Effector CD4-positive, alpha-beta T cell (primary cell): ENCODE measurements around the gene CEACAM1.
"Not testable (repeated sequence)": the region's sequence is repeated elsewhere in the genome, so short reads cannot be mapped to it uniquely, and the experiment has no call there.

Source experiments
- DNase-seq: peaks from one replicate; pipeline ENCODE4 v3.0.0-alpha.2; 2020

Gene CEACAM1

GRCh38 chr19:42548552-42548951, 20.3 kb upstream of the CEACAM1 start:
- no peak for DNase-seq

GRCh38 chr19:42547929-42548328, 19.6 kb upstream of the CEACAM1 start:
- DNase-seq: no peak

DNA sequence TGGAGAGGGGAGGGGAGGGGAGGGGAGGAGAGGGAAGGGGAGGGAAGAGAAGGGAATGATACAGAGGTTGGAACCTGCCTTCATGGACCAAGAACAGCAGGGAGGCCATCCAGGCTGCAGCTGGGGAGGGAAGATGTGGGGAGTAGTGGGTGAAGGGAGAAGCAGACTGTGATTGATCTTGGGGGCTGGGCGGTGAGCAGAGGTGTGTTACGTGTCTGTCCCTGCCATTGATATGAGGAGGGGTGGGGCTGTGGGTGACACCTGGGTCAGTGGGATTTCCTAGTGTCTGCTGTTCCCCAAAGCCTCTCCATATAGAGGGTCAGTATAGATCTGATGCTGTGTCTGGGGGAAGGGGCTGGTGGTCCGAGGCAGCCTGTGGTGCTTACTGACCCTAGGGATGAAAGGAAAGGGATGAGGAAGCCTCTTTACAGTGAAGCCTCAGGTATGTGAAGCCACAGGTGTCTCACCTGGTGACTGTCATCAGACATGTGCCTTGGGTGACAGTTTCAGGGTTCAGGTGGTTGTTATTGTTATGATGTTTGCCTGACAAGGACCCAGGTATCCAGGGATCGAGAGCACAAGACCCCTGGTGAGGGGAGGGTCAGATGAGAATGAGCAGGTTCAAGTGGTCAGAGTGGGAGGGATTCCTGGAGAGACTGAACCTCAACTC, 18.7 kb upstream of the CEACAM1 start:
- DNase-seq: no peak

DNA sequence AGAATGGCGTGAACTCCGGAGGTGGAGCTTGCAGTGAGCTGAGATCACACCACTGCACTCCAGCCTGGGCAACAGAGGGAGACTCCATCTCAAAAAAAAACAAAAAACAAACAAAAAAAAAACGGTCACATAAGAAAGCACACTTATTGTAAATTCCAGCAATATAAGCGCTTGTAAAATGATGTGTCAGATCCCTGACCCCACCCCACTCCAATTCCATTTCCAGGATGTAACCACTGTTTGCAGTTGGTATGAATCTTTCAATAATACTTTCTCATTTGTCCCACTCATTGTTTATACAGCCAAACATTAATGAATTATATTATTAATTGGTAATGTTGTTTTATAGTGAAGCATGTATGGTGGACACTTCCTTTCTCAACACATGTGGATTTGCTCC, 15.9 kb upstream of the CEACAM1 start:
- no peak for DNase-seq

DNA sequence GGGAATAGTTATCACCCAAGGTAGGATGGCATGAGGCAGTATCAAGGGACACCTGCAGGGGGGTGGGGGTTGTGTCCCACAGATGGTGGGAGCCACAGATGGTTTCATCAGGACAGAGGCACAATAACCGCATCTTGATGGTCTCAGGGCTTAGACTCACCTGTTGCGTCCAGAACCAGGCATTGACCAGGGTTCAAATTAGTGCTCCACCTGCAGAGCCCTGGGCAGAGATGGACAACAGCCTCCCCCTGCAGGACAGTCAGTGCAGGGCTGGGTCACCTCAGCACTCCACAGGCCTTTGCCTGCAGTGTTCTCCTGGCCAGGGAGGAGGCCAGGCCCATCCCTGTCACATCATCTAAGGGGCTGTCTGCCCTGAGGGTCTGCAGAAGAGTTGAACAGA, 14.5 kb upstream of the CEACAM1 start:
- no peak for DNase-seq

DNA sequence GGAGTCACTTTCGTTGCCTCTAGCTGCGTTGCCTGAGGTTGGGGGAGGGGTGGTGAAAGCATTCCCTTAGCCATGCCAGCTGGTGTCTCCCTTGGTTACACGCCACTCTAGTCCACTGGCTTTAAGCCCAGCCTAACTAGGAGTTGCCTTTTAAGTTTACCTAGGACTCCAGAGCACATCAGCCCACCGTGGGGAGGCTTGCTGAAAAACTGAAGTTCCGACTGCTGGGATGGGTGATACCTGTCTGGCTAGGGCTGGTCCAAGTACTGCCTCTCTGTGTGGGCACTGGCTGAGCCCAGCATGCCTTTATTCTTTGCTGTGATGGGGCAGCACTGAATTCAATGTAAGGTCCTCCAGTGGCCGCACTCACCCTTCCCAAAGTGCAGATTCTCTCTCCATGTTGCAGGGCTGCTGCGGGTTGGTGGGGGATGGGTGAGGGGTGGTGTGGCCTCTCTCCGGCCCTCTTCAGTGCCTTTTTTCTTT, 11.8 kb upstream of the CEACAM1 start:
- no peak for DNase-seq

DNA sequence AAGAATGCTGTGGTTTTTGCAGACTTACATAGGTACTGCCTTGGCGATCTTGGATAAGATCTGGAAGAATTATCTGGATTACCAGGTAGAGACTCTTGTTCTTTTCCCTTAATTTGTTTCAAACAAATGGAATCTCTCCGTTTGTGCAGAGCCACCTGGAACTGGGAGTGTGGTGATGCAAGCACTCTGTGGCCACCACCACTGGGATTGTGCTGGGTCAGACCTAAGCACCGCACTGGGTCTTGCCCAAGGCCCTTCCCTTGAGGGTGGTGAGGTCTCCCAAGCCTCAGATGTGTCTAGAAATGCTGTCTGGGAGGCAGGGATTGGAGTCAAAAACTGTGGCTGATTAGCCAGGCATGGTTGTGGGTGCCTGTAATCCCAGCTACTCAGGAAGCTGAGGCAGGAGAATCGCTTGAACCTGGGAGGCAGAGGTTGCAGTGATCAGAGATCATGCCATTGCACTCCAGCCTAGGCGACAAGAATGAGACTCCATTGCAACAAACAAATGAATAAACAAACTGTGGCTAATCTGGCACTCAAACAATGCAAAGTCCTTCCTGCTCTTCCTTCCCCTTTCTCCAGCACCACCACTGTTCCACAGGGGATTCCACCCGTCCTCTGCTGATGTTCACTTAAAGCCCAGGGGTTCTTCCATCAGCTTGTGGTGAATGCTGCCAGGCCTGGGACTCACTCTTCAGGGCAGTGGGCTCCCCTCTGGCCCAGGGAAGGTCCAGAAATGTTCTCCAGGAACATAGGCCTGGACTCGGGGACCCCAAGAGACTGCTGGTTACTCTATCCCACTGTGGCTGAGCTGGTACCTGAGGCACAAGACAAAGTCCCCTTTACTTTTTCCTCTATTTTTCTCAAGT, 10.8 kb upstream of the CEACAM1 start:
- no peak for DNase-seq

DNA sequence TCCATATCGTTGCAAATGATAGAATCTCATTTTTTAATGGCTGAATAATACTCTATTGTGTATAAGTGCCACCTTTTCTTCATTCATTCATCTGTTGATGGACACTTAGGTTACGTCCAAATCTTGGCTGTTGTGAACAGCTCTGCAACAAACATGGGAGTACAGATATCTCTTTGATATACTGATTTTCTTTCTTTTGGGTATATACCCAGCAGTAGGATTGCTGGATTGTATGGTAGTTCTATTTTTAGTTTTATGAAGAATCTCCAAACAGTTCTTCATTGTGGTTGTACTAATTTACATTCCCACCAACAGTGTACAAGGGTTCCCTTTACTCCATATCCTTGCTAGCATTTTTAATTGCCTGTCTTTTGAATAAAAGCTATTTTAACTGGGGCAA, 7.0 kb upstream of the CEACAM1 start:
- DNase-seq: not testable (repeated sequence)

DNA sequence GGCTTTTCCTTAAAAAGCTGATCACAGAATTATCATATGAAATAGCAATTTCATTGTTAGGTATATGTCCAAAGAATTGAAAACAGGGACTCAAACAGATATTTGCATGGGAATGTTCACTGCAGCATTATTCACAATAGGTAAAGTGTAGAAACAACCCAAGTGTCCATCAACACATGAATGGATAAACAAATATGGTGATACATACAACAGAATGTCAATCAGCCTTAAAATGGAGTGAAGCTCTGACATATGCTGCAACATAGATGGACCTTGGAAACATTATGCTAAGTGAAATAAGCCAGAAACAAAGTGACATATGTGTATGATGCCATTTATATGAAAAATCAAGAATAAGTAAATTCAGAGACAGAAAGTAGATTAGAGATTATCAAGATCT, 6.1 kb upstream of the CEACAM1 start:
- DNase-seq: no peak

GRCh38 chr19:42532891-42533290, 4.6 kb upstream of the CEACAM1 start:
- DNase-seq: no peak

DNA sequence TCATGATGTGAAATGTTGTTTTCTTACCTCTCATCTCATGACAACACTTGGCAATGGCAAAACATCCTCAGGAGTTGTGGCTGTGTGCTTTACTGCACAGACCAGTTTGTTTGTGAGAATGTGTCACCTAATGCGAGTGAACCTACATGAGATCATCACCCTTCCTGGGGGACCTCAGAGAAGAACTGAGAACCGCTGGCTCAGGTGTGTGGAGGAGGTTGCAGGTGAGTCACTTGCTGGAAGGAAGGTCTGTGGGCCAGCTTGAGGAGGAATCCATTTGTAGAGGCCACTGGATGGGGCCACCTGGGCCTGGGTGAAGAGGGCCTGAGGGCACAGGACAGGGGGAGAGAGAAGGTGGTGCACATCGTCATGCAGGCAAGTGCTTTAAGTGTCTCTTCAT, 3.0 kb upstream of the CEACAM1 start:
- no peak for DNase-seq

- peak; percentile 56 for DNase-seq
Observed at GRCh38 chr19:42529248-42529764, 1.0 kb upstream of the CEACAM1 start.

DNA sequence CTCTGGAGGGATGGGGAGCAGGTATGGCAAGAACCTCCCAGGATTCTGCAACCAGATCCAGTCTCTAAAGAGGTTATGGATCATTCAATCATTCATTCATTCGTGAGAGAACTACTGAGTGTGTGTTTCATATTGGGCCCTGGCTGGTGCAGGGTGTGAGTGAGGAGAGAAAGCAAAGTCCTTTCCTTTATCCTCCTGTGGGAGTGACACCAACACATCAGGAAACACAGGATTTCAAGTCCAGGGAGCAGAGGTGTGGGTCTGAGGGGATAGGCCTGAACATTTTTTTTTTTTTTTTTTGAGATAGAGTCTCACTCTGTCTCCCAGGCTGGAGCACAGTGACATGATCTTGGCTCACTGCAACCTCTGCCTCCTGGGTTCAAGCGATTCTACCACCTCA, 3.3 kb downstream of the CEACAM1 start:
- no peak for DNase-seq

DNA sequence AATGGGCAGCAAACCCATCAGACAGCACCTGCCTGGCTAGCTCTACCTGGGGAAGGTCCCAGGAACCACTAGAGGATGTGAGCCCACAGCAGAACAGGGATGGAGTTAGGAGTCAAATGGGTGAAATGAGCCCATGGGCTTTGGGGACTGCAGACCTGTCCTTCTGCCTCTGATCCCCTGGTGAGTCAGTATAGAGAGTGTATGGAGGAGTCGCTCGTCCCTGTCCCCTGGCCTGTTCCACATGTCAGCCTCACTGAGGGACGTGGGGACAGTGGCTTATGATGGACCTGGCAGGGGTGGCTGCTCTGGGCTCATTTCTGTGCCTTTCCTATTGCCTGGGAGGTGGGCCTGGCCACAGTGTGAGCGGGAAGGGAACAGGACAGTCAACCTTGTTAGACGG, 4.0 kb downstream of the CEACAM1 start:
- DNase-seq: no peak

GRCh38 chr19:42522262-42522661, 6.0 kb downstream of the CEACAM1 start:
- not testable (repeated sequence) for DNase-seq

DNA sequence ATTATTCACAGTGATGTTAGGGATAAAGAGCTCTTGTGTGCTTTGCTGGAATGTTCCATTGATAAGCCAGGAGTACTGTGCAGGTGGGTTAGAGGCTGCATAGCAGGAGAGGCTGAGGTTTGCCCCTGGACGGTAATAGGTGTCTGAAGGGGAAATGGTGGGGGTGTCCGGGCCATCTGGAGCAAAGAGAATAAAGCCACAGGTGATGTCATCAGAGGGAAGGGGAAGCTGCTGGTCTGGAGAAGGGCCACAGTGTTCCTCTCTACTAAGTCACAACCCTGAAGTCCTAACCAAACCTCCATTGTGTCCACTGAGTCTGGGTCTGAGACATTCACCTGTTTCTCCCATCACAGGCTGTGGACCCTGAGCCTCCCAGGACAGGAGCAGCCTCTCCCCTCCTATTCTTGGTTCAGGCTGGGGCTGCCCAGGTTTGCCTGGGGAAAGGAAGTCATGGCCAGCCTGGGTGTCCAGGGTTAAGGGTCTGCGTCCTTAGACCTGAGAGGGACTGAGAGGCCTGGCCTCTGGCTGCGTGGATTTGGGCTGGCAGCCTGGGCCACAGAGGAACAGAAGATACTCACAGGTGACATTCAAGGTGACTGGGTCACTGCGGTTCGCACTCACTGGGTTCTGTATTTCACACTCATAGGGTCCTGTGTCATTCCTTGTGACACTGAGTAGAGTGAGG, 6.8 kb downstream of the CEACAM1 start:
- DNase-seq: no peak

DNA sequence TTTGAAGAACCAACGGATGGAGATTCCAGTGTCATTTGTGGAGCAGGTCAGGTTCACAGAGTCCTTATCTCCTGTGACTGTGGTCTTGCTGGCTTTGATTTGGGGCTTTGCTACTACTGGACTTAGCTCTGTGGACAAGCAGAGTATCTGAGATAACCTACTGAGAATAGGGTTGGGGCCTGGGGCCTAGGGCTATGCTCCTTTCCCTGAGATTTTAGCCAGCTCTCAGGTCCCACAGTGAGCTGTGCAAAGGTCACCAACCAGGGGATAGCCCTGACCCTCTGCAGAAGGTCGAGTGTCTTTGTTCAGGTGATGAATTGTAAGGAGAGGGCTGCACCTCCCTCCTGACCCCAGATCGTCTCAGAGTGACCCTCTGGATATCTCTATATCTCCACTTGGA, 9.2 kb downstream of the CEACAM1 start:
- DNase-seq: no peak

- DNase-seq: no peak
Observed at GRCh38 chr19:42516771-42517170, 11.5 kb downstream of the CEACAM1 start.

DNA sequence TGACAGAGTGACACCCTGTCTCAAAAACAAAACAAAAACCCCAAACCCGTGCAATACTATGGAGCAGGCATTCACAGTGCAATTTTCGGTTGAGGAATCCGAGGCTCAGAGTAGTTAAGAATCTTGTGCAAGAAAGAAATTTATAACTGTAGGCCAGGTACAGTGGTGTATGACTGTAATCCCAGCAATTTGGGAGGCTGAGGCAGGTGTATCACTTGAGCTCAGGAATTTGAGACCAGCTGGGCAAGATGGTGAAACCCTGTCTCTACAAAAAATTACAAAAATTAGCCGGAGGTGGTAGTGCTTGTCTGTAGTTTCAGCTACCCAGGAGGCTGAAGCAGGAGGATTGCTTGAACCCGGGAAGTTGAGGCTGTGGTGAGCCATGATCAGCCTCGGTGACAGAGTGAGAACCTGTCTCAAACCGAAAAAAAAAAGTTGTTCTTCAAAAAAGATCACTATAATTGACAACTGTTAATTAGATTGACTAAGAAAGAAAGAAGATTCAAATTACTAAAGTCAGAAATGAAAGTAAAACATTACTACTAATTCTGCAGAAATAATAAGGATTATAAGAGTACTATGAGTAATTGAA, 12.9 kb downstream of the CEACAM1 start:
- no peak for DNase-seq

DNA sequence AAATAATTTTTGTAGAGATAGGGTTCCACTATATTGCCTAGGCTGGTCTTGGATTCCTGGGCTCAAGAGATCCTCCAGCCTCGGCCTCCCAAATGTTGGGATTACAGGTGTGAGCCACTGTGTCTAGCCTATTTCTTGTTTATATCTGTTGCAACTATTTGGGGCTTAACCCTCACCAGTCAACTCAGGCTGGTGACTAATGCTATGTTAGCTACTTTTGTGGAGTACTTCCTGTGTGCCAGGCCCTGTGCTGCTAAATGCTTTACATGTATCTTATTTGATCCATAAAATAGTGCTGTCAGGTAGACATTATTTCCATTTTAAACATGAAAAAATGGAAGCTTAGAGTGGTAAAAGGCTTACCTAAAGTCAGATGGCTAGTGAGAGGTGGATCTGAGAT, 13.8 kb downstream of the CEACAM1 start:
- DNase-seq: no peak

DNA sequence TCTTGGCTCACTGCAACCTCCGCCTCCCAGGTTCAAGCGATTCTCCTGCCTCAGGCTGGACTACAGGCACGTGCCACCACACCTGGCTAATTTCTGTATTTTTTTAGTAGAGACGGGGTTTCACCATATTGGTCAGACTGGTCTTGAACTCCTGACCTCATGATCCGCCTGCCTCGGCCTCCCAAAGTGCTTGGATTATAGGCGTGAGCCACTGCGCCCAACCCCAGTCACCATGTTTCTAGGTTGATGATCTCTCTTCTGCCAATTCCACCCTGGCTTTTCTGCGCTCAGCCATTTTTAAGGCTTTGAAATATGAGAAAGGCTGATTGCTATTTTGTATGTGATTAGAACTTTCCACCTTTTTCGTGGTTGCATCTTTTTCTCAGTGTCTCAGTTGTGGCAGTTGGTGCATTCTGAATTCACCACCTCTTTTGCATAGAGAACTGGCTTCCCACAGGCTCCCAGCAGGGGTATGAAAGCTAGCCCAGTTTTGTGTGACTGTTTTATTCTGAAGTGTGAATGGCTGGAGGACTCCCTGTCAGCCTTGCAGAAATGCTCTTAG, 15.5 kb downstream of the CEACAM1 start:
- DNase-seq: no peak

DNA sequence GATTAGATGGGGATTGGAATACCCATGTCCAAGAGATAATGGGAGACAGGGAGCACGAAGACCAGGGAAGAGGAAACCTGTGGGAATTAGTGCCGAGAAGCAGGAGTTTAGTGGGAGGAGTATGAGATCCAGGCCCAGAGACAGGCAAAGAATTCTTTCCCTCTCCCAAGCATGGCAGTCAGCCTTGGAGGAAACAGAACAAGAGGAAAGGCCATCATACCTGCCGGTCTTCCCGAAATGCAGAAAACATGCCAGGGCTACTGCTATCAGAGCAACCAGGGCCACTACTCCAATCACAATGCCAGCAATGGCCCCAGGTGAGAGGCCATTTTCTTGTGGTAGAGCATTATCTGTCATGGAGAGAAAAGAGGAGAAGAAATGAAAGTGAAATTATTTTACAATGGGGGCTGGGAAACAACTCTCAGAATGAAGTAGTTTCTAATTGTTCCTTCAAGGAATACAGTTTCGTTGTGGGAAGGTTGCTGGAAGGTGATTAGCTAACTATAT, 16.1 kb downstream of the CEACAM1 start:
- no peak for DNase-seq
